HepG2 (cell line): ENCODE results near the gene NRAS. TPM values are rescaled to one million over a fixed set of nuclear protein-coding genes. Genes with fewer than 3 reads are reported as not detected.
A peak's percentile ranks its signal among the peaks of the same experiment; 100 is the strongest.

Experiments
- IKZF5 ChIP-seq: IDR thresholded peaks from 2 replicates; pipeline ENCODE4 v1.6.1; 2018; ENCODE audit warnings: missing genetic modification reagents, mild to moderate bottlenecking, missing compliant biosample characterization
- IRF9 ChIP-seq: sonication (generic); formaldehyde crosslinking; IDR thresholded peaks from 2 replicates; pipeline ENCODE4 v1.8.0; 2022; ENCODE audit warnings: missing genetic modification reagents, mild to moderate bottlenecking, borderline replicate concordance
- KIAA2018 ChIP-seq: sonication (generic); formaldehyde crosslinking; IDR thresholded peaks from 2 replicates; pipeline ENCODE4 v1.5.0; 2020; ENCODE audit warnings: mild to moderate bottlenecking, missing genetic modification reagents, borderline replicate concordance
- NFE2 ChIP-seq: sonication (generic); formaldehyde crosslinking; IDR thresholded peaks from 2 replicates; pipeline ENCODE4 v1.4.0; 2020; ENCODE audit warnings: missing genetic modification reagents
- NFYB ChIP-seq: sonication (generic); formaldehyde crosslinking; IDR thresholded peaks from 2 replicates; pipeline ENCODE4 v1.4.0; 2020; ENCODE audit warnings: missing genetic modification reagents
- RFX1 ChIP-seq: fragments of 450-650 bp; IDR thresholded peaks from 2 replicates; pipeline ENCODE4 v1.6.1; 2017
- RNF219 ChIP-seq: sonication (generic); formaldehyde crosslinking; IDR thresholded peaks from 2 replicates; pipeline ENCODE4 v1.5.0; 2020; ENCODE audit warnings: mild to moderate bottlenecking, missing genetic modification reagents
- ZNF138 ChIP-seq: sonication (generic); formaldehyde crosslinking; IDR thresholded peaks from 2 replicates; pipeline ENCODE4 v1.5.0; 2020; ENCODE audit warnings: mild to moderate bottlenecking, low read depth, missing genetic modification reagents
- ZNF414 ChIP-seq: sonication (generic); formaldehyde crosslinking; IDR thresholded peaks from 2 replicates; pipeline ENCODE4 v1.5.0; 2020; ENCODE audit warnings: missing genetic modification reagents
- ZNF609 ChIP-seq: sonication (generic); formaldehyde crosslinking; IDR thresholded peaks from 2 replicates; pipeline ENCODE4 v1.4.0; 2020; ENCODE audit warnings: mild to moderate bottlenecking, missing genetic modification reagents, borderline replicate concordance
- polyA plus RNA-seq, 8 experiments: library from polyadenylated mRNA; depleted of rRNA in 3 of 8; stranded (reverse) in 7 of 8; unstranded in 1 of 8; fragments of >200 nt; fragmentation: Illumina TruSeq in 4 of 8; extraction: Trizol in 4 of 8; gene quantifications; 2 replicates each; pipeline versions ENCODE4 v1.2.1 to v1.2.3, GENCODE V29; 2011 to 2016; ENCODE audit warnings: low read depth in 4 of 8, missing spikeins in 1 of 8, mixed read lengths in 1 of 8; ENCODE audit not compliant: insufficient read depth in 1 of 8
- total RNA-seq, 5 experiments: library from RNA; depleted of rRNA; stranded (reverse); fragments of >200 nt; fragmentation: Illumina TruSeq; extraction: Trizol; gene quantifications; 2 replicates each; pipeline ENCODE4 v1.2.3, GENCODE V29; 2016; ENCODE audit warnings: low read depth in 1 of 5

NRAS gene
- total and polyA plus RNA-seq, 2 of the 13 experiments (the other 11 are each of a cell fraction or from before 2014, with no cell fraction given) = 38.6 to 58.8 TPM

- TF ChIP-seq ZNF609 (no peak), RFX1 (no peak), IKZF5 (0 out of 2 replicates have a peak, but pooled peaks have one; percentile 2), RNF219 (CRISPR knock-in tag) (no peak), NFYB (CRISPR knock-in tag) (no peak; the same call in 1 of the 2 replicates), ZNF414 (CRISPR knock-in tag) (no peak), KIAA2018 (CRISPR knock-in tag) (0 out of 2 replicates have a peak, but pooled peaks have one; percentile 31), NFE2 (no peak), IRF9 (CRISPR knock-in tag) (no peak), ZNF138 (CRISPR knock-in tag) (no peak; the same call in 1 of the 2 replicates)
These were observed 46.9 kb downstream of the NRAS start, which contains the start of gene DENND2C (continued) for GRCh38 chr1:114669562-114670082.
